PC-9 (cell line): ENCODE results near the gene TNFRSF4. TPM values are rescaled to one million over a fixed set of nuclear protein-coding genes. Genes with fewer than 3 reads are reported as not detected.

ENCODE experiments used
- BruUV-seq: library from RNA; stranded (reverse); fragments of 400-500 nt; replicated peaks from 2 replicates; lab custom pipeline; 2021; lab: Mats Ljungman, UMichigan
- CTCF ChIA-PET: fragments of 300-600 bp; sonication (Branson Sonifier 250); formaldehyde crosslinking; loops from one replicate; lab custom pipeline; 2022; ENCODE audit warnings: antibody characterized with exemption; lab: Charles Lee
- POLR2A ChIA-PET: fragments of 300-600 bp; sonication (Branson Sonifier 250); formaldehyde crosslinking; loops from one replicate; lab custom pipeline; 2022; ENCODE audit warnings: antibody characterized with exemption; ENCODE audit not compliant: unreplicated experiment; lab: Charles Lee
- DNase-seq, 2 experiments: peaks; one replicate each; pipeline versions ENCODE4 v3.0.0 to v3.0.0-alpha.2; 2015 to 2022; ENCODE audit warnings: mixed read lengths in 1 of 2
- H2AFZ ChIP-seq: fragments of 200-600 bp; sonication (generic); 2 replicates; pipeline ENCODE4 v1.8.1; 2017; ENCODE audit warnings: antibody characterized with exemption
- H3F3A ChIP-seq: fragments of 200-600 bp; sonication (generic); 2 replicates; pipeline ENCODE4 v1.8.1; 2017; ENCODE audit warnings: antibody characterized with exemption, mild to moderate bottlenecking, low read depth; ENCODE audit not compliant: insufficient read depth
- H3K27ac ChIP-seq: fragments of 200-600 bp; sonication (generic); 2 replicates; pipeline ENCODE4 v1.6.1; 2016; ENCODE audit warnings: mixed run types
- H3K27me3 ChIP-seq: fragments of 200-600 bp; sonication (generic); 2 replicates; pipeline ENCODE4 v1.6.1; 2016; ENCODE audit warnings: low read depth, mixed run types; ENCODE audit not compliant: insufficient read depth
- H3K36me3 ChIP-seq: fragments of 200-600 bp; sonication (generic); 2 replicates; pipeline ENCODE4 v1.6.1; 2016; ENCODE audit warnings: low read depth, mixed run types
- H3K4me1 ChIP-seq: fragments of 200-600 bp; sonication (generic); replicated peaks from 2 replicates; pipeline ENCODE4 v1.6.1; 2016; ENCODE audit warnings: mixed run types; ENCODE audit not compliant: insufficient read depth
- H3K4me2 ChIP-seq: fragments of 200-600 bp; sonication (generic); 2 replicates; pipeline ENCODE4 v1.6.1; 2017; ENCODE audit warnings: mixed run types
- H3K4me3 ChIP-seq: fragments of 200-600 bp; sonication (generic); 2 replicates; pipeline ENCODE4 v1.6.1; 2016; ENCODE audit warnings: mixed run types
- H3K79me2 ChIP-seq: fragments of 200-600 bp; sonication (generic); 2 replicates; pipeline ENCODE4 v1.6.1; 2017; ENCODE audit warnings: low read depth, mixed run types
- H3K9me2 ChIP-seq: fragments of 200-600 bp; sonication (generic); 2 replicates; pipeline ENCODE4 v1.8.1; 2017; ENCODE audit warnings: mild to moderate bottlenecking; ENCODE audit not compliant: insufficient read depth
- H3K9me3 ChIP-seq: fragments of 200-600 bp; sonication (generic); 2 replicates; pipeline ENCODE4 v1.8.1; 2016; ENCODE audit warnings: low read depth; ENCODE audit not compliant: insufficient read depth
- H4K20me1 ChIP-seq: fragments of 200-600 bp; sonication (generic); 2 replicates; pipeline ENCODE4 v1.8.1; 2017; ENCODE audit not compliant: insufficient read depth
- CTCF ChIP-seq: fragments of 200-600 bp; sonication (generic); conservative IDR thresholded peaks from 2 replicates; pipeline ENCODE4 v1.6.1; 2017; ENCODE audit warnings: mixed run types, antibody characterized with exemption, mild to moderate bottlenecking, moderate library complexity
- EZH2 ChIP-seq: fragments of 200-600 bp; sonication (generic); IDR thresholded peaks from 2 replicates; pipeline ENCODE4 v1.8.0; 2017; ENCODE audit warnings: antibody characterized with exemption, low read depth
- intact Hi-C: fragments of 100-400 bp; cut with micrococcal nuclease; formaldehyde crosslinking; loops from one replicate; pipeline ENCODE4 v1.10.0; 2022; ENCODE audit not compliant: unreplicated experiment
- total RNA-seq: library from RNA; stranded (reverse); gene quantifications from 2 replicates; pipeline ENCODE4 v1.2.3, GENCODE V29; 2021

The TNFRSF4 gene
- total RNA-seq, 1 experiment from 2014 or later, result 0.20 TPM

- CTCF ChIA-PET, result interaction anchor here (0.6 kb wide), 1 partner anchor 300 kb away, joined by 4 read pairs; no protein-coding TSS in a partner anchor
- H2AFZ ChIP-seq, result no peak overlapping the region
- TF ChIP-seq CTCF (no peak), EZH2 (no peak)
These were observed 13.7 kb downstream of the TNFRSF4 start for GRCh38 chr1:1199961-1200875.

GRCh38 chr1:1199141-1199960 is 14.6 kb downstream of the TNFRSF4 start:
- H3K9me3 ChIP-seq, result no peaks in the 10 kb centered on the region
- H3F3A ChIP-seq, result 0 out of 2 replicates have a peak, but pooled peaks cover 6% of the 10 kb centered on the region
- H3K9me2 ChIP-seq, result no peaks in the 10 kb centered on the region
- H2AFZ ChIP-seq, result no peak overlapping the region
- ChIA-PET POLR2A (no interaction called here), CTCF (no interaction called here)
- no peaks in the 10 kb centered on the region for H3K4me1 ChIP-seq
- no peak overlapping the region for H3K27ac ChIP-seq
- no peaks in the 10 kb centered on the region for H4K20me1 ChIP-seq
- H3K79me2 ChIP-seq, result no peaks in the 10 kb centered on the region
- intact Hi-C loops, result no loop called here
- H3K4me3 ChIP-seq, result no peak overlapping the region
- DNase-seq, result no peak
- H3K27me3 ChIP-seq, result peaks cover 13% of the 10 kb centered on the region; the same call in 1 of the 2 replicates
- no peak overlapping the region for H3K4me2 ChIP-seq
- TF ChIP-seq EZH2 (no peak), CTCF (no peak)
- no TSS peak for BruUV-seq
- no peaks in the 10 kb centered on the region for H3K36me3 ChIP-seq

More at GRCh38 chr1:1199961-1200875, 13.7 kb downstream of the TNFRSF4 start:
- intact Hi-C loops, result no loop called here
- no peaks in the 10 kb centered on the region for H3K9me2 ChIP-seq
- peak overlapping the region; percentile 77; the same call in 1 of the 2 replicates for H3K4me2 ChIP-seq
- no peaks in the 10 kb centered on the region for H3K79me2 ChIP-seq
- H4K20me1 ChIP-seq, result no peaks in the 10 kb centered on the region
- no peak overlapping the region for H3K27ac ChIP-seq
- POLR2A ChIA-PET, result no interaction called here
- H3K27me3 ChIP-seq, result peaks cover 13% of the 10 kb centered on the region; the same call in 1 of the 2 replicates
- H3K9me3 ChIP-seq, result no peaks in the 10 kb centered on the region
- H3F3A ChIP-seq, result 0 out of 2 replicates have a peak, but pooled peaks cover 6% of the 10 kb centered on the region
- H3K36me3 ChIP-seq, result no peaks in the 10 kb centered on the region
- H3K4me1 ChIP-seq, result no peaks in the 10 kb centered on the region
- DNase-seq, result no peak
- no TSS peak for BruUV-seq
- no peak overlapping the region for H3K4me3 ChIP-seq

GRCh38 chr1:1198423-1199140 is 15.4 kb downstream of the TNFRSF4 start:
- H3K27ac ChIP-seq, result no peak overlapping the region
- no peaks in the 10 kb centered on the region for H4K20me1 ChIP-seq
- POLR2A ChIA-PET, result no interaction called here
- H3F3A ChIP-seq, result 0 out of 2 replicates have a peak, but pooled peaks cover 6% of the 10 kb centered on the region
- H3K4me2 ChIP-seq, result no peak overlapping the region
- no peak overlapping the region for H3K4me3 ChIP-seq
- TF ChIP-seq EZH2, result no peak
- no peak for TF ChIP-seq CTCF
- no peak overlapping the region for H2AFZ ChIP-seq
- intact Hi-C loops, result no loop called here
- CTCF ChIA-PET, result no interaction called here
- no peak for DNase-seq
- H3K9me3 ChIP-seq, result no peaks in the 10 kb centered on the region
- H3K79me2 ChIP-seq, result no peaks in the 10 kb centered on the region
- H3K4me1 ChIP-seq, result no peaks in the 10 kb centered on the region
- no TSS peak for BruUV-seq
- H3K9me2 ChIP-seq, result no peaks in the 10 kb centered on the region
- no peaks in the 10 kb centered on the region for H3K36me3 ChIP-seq
- H3K27me3 ChIP-seq, result peaks cover 13% of the 10 kb centered on the region; the same call in 1 of the 2 replicates
